ENCODE results near the gene SMOC2.
"Not testable (repeated sequence)": the region's sequence is repeated elsewhere in the genome, so short reads cannot be mapped to it uniquely, and the experiment has no call there.

The SMOC2 gene

DNA sequence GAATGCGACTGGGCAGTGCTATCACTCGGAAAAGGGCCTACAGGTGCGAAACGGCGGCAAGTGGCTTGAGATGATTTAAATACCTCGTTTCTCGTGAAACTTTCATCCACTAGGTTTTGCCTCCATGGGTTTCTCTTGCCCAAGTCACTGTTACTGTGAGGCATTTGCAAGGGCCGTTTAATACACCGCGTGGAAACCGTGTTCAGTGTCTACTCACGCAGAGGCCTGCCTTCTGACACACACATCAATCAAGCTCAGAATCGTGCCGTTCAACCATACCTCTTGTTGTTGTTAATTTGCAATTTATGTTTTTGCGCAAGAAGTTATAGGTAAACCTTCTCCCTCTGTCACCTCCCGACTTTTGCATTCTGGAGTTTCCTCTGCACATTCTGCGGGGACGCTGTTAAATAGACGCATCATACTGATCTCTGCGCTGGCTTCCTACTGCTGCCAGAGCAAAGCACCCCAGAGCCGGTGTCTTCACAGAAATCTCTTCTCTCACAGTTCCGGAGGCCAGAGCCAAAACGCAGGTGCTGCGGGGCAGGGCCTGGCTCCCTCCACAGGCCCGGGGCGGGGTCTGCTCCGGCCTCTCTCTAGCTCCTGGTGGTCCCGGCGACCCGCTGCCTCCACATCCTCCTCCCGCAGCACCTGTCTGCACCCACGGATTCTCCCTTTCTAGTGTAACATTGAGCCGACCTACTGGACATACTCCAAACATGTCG is 251.4 kb downstream of the SMOC2 start:
- no peak for DNase-seq

DNA sequence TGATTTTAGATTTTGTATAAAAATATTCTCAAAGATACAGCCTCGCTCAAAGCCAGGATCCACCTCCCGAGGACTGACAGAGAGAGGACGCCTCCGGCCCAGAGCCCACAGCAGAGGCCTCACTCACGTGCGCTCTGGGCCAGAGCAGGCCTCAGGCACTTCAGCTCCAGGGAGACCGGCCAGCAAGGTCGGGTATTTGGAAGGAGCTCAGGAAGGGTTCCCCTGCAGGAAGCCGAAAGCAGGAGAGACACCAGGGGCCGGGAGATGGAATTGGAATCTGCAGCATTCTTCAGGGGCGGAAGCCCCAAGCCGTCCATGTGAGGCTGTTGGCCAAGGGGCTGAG is 251.9 kb downstream of the SMOC2 start:
- not testable (repeated sequence) for DNase-seq

DNA sequence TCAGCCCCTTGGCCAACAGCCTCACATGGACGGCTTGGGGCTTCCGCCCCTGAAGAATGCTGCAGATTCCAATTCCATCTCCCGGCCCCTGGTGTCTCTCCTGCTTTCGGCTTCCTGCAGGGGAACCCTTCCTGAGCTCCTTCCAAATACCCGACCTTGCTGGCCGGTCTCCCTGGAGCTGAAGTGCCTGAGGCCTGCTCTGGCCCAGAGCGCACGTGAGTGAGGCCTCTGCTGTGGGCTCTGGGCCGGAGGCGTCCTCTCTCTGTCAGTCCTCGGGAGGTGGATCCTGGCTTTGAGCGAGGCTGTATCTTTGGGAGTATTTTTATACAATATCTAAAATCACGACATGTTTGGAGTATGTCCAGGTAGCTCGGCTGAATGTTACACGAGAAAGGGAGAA is 253.8 kb downstream of the SMOC2 start:
- DNase-seq = not testable (repeated sequence)

- no peak for DNase-seq
These were observed 254.7 kb downstream of the SMOC2 start for GRCh38 chr6:168695701-168696100.

DNA sequence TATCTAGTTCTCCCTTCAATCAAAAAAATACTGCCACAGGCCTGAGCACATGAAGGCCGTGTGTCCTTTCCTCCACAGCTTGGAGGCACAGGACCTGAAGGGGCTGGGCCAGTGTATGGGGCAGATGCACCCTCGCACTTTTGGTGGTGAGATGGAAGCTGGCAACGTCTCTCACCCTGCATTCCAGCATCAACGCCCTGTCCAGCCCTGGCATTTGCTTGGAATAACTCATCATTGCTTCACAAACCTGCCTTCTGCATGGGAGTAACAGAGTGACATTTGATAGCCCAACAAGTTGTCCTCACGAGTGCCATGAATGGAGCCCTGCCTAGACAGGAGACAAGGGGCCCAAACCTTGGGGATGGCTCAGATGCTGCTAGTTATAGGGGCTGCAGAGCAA is 257.9 kb downstream of the SMOC2 start:
- DNase-seq = no peak

- DNase-seq = no peak
These were observed 258.8 kb downstream of the SMOC2 start for GRCh38 chr6:168699631-168700295.

GRCh38 chr6:168700880-168701279 is 259.9 kb downstream of the SMOC2 start:
- no peak for DNase-seq

DNA sequence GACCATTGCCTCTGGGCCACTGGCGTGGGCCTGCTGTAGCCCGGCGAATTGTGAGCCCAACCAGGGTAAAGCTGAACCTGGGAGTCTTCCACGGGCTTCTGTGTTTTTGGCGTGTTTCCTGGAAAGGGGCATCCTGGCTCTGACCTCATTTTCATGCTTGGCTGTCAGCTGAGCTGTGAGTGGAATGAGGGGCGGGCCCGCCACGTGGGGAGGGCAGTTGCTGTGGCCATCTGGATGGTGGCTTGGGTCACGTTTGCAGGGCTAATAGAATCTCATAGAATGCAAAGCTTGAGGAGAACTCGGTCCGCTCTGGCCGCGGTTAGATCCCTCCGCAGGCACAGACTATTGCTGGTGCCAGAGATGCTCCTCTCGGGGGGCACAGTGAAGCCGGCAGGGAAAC is 263.0 kb downstream of the SMOC2 start:
- no peak for DNase-seq

DNA sequence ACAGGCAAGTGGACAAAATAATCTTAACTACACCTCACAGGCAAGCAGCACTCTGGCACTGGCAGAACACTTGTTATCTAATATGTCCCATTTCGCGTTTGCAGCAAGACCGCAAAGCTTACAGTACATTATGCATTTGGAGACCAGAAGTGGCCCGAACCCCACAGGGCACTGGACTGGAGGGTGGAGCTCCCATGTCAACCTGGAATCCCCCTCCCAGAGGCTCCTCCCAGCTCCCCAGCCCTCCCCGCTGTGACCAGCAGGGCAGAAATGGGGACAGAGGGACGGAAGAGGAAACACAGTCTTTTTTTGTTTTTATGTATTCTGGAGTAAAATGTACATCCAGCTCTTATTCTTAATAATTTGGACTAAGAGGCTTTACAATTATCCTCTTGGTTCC is 263.7 kb downstream of the SMOC2 start:
- DNase-seq = no peak

DNA sequence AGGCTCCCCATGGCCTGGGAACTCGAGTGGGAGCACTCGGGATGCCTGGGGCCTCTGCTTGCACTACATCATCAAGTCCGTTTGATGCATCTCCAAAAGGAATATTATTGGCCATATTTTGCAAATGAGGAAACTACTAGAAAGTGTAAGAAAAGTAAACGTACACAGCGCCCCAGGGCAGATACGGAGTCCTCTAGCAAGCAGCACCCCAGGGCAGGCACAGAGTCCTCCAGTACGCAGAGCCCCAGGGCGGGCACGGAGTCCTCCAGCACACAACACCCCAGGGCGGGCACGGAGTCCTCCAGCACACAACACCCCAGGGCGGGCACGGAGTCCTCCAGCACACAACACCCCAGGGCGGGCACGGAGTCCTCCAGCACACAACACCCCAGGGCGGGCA is 264.3 kb downstream of the SMOC2 start:
- not testable (repeated sequence) for DNase-seq

DNA sequence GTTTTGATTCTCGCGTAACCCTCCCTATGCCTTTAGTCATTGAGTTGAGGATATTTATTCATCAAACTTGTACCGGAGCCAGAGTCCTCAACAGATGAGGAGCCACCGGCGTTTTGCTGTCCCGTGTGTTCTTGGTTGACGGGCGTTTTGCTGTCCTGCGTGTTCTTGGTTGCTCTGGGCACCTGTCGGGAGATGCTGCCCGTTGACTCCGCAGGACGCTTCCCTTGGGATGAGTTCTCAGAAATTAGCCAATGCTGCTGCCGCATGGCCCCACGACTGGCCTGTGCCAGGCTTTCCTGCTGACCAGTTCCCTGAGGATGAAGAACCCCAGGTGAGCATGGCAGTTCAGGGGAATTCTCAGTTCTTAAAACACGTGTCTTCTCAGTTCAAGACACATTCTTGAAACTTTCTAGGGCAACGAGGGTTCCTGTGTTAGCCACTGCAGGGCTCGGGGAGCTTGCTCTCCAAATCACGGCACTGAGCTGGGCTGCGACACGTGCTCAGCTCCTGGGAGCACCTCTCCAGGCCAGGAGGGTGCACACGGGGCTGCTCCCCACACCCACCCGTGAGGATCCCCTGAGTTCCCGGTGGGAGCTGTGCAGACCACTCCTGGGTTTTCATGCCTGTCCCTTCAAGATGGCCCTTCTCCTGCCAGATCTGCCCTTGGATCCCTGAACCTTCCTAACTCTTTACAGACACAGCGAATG is 265.6 kb downstream of the SMOC2 start:
- DNase-seq = no peak

DNA sequence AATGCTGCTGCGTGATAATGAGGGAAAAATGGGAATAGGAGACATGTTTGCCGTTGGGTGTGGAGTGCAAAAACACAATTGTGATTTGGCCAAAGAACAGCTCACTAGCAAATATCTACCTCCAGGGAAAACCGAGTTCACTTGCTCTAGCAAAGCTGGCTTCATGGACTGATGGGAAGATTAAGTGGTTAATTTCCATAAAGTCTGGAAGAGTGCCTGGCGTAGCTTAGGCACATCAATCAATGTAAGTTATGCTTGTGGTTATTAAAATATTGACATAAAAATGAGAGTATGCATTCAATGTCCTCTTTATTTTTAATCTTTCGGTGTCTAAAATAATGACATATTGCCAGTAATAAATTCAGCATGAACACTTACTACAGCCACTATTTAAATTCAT is 267.5 kb downstream of the SMOC2 start:
- DNase-seq = no peak

GRCh38 chr6:168708984-168709383 is 268.0 kb downstream of the SMOC2 start:
- DNase-seq = no peak

DNA sequence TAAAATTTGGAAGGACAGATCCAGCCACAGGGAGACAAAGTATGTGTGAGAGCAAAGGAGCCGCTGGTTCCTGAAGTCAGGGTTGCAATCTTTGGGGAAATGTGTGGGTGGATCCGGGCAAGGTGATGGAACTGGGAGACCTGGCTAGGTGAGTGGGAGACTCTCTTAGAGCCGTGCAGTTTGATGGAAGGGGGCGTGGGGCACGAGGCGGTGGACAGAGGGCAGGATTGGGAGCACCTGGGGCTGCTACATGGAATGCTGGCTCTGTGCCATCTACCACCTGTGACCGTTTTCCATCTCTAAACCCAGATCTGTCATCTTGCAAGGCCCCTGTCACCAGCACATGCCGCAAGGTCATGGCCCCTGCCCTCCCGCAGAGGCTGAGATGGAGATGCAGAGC is 268.4 kb downstream of the SMOC2 start:
- DNase-seq = no peak

DNA sequence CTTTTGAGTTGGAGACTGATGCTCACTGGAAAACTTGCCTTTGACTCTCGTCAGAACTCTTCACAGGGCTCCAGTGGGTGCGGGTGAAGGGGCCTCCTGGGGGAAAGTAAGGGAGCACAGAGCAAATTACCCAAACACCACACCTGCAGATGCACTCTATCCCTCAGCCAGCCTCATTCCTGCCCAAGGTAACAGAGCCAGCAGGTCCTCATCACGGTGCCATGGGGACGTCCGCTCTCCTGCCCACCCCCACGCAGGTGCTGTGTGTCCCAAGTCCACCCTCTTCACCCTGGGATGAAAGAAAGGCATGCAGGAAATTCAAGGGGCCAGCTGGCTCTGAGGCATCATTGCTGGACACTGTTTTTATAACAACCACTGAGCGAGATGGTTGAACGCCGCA is 269.0 kb downstream of the SMOC2 start:
- DNase-seq = no peak

- no peak for DNase-seq
These were observed 270.2 kb downstream of the SMOC2 start for GRCh38 chr6:168711049-168711640.

- DNase-seq = no peak
These were observed 270.8 kb downstream of the SMOC2 start for GRCh38 chr6:168711666-168712300.

GRCh38 chr6:168712993-168713392 is 272.0 kb downstream of the SMOC2 start:
- no peak for DNase-seq

DNA sequence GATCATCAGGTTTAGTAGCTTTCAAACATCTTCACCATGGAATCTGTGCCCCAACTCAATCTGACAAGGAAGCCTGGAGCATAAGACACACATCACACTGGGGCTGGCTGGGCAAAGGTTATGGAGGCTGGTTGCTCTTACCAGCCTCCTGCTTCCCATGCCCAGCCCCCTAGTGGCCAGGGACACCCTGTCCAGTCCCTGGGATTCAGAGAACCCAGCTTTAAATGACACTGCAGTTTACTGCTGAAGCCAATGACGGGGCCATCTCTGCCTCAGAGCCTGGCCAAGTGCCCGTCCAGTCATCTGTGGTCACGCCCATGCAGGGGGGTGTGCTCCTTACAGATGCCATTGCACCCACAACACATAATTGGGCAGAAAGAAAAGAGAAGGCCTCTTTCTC is 272.9 kb downstream of the SMOC2 start:
- no peak for DNase-seq

GRCh38 chr6:168714547-168715260 is 273.7 kb downstream of the SMOC2 start:
- no peak for DNase-seq

DNA sequence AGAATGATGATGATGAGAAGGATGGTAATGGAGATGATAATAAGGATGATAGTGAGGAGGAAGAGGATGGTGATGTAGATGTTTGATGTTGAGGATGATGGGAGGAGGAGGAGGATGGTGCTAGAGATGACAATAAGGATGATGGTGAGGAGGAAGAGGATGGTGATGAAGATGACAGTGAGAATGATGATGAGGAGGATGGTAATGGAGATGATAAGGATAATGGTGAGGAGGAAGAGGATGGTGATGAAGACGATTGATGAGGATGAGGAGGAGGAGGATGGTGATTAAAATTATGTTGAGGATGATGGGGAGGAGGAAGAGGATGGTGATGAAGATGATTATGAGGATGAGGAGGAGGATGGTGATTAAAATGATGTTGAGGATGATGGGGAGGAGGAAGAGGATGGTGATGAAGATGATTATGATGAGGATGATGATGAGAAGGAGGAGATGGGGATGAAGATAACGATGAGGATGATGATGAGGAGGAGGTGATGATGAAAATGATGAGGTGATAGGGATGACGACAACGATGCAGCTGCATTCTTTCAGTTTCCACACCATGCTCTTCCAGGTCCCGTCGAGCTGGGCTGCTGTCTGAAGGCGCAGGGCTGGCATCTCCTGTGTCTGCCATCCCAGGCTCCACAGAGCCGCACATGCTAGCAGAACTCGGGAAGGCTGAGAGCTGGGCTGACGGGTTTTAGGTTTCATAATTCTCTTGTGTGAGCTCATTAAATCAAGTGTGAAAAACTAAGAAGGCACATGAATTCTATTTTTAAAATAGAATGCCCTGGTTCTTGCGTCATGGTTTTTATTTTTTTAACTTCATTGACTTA is 274.9 kb downstream of the SMOC2 start:
- no peak for DNase-seq

GRCh38 chr6:168716581-168716980 is 275.6 kb downstream of the SMOC2 start:
- no peak for DNase-seq

Measured in SIG-M5 (cell line).